Measurements from ENCODE around the gene BFSP1. TPM values are rescaled to one million over a fixed set of nuclear protein-coding genes. Genes with fewer than 3 reads are reported as not detected.

The BFSP1 gene
- total and polyA plus RNA-seq, 2 experiments from 2014 or later, result 2.0 to 2.3 TPM

- Histone ChIP-seq H3K4me2 (no peak overlapping the region), H3K27me3 (no peaks in the 10 kb centered on the region), H3K36me3 (replicated peaks; ENCODE audit: insufficient read depth, low read depth) (no peaks in the 10 kb centered on the region), H3K9me2 (replicated peaks; ENCODE audit: insufficient read depth) (no peaks in the 10 kb centered on the region), H3K4me1 (ENCODE audit: insufficient read depth) (no peaks in the 10 kb centered on the region), H3K9me3 (ENCODE audit: low read depth) (no peaks in the 10 kb centered on the region), H3K79me2 (no peaks in the 10 kb centered on the region), H4K20me1 (ENCODE audit: insufficient read depth, poor library complexity, severe bottlenecking) (no peaks in the 10 kb centered on the region), H2AFZ (no peak overlapping the region), H3K27ac (no peak overlapping the region), H3K4me3 (no peak overlapping the region)
- no peak for DNase-seq (ENCODE audit: low spot score)
- 63% methylated on average over 7 of the region's 7 CpGs for WGBS (ENCODE audit: low lambda C conversion rate, missing lambda C conversion rate)
- TF ChIP-seq CTCF (IDR thresholded peaks at IDR 0.05; ENCODE audit: poor library complexity), result no peak
- no peak for TF ChIP-seq EZH2phosphoT487 (IDR thresholded peaks at IDR 0.05; ENCODE audit: low read depth, severe bottlenecking, unreplicated experiment)
- no peak for TF ChIP-seq EZH2 (IDR thresholded peaks at IDR 0.05; ENCODE audit: borderline replicate concordance)
Observed at GRCh38 chr20:17519606-17520285, 11.4 kb downstream of the BFSP1 start.

- H3K9me3 ChIP-seq (ENCODE audit: low read depth), result no peaks in the 10 kb centered on the region
- no peaks in the 10 kb centered on the region for H4K20me1 ChIP-seq (ENCODE audit: insufficient read depth, poor library complexity, severe bottlenecking)
- H3K9me2 ChIP-seq (replicated peaks; ENCODE audit: insufficient read depth), result no peaks in the 10 kb centered on the region
- 84% methylated on average over 14 of the region's 14 CpGs for WGBS (ENCODE audit: low lambda C conversion rate, missing lambda C conversion rate)
- H3K4me3 ChIP-seq, result no peak overlapping the region
- H3K27ac ChIP-seq, result no peak overlapping the region
- H3K27me3 ChIP-seq, result no peaks in the 10 kb centered on the region
- H3K4me2 ChIP-seq, result no peak overlapping the region
- no peak overlapping the region for H2AFZ ChIP-seq
- H3K79me2 ChIP-seq, result no peaks in the 10 kb centered on the region
- TF ChIP-seq EZH2 (IDR thresholded peaks at IDR 0.05; ENCODE audit: borderline replicate concordance), result no peak
- TF ChIP-seq EZH2phosphoT487 (IDR thresholded peaks at IDR 0.05; ENCODE audit: low read depth, severe bottlenecking, unreplicated experiment), result no peak
- TF ChIP-seq CTCF (IDR thresholded peaks at IDR 0.05; ENCODE audit: poor library complexity), result no peak
- no peaks in the 10 kb centered on the region for H3K4me1 ChIP-seq (ENCODE audit: insufficient read depth)
- no peak for DNase-seq (ENCODE audit: low spot score)
- H3K36me3 ChIP-seq (replicated peaks; ENCODE audit: insufficient read depth, low read depth), result no peaks in the 10 kb centered on the region
Observed at GRCh38 chr20:17518339-17519052, 12.7 kb downstream of the BFSP1 start.

- 79% methylated on average over 3 of the region's 3 CpGs for WGBS (ENCODE audit: low lambda C conversion rate, missing lambda C conversion rate)
- DNase-seq (ENCODE audit: low spot score), result no peak
- Histone ChIP-seq H3K79me2 (no peaks in the 10 kb centered on the region), H3K4me2 (no peak overlapping the region), H3K27me3 (no peaks in the 10 kb centered on the region), H2AFZ (no peak overlapping the region), H3K27ac (no peak overlapping the region), H3K36me3 (replicated peaks; ENCODE audit: insufficient read depth, low read depth) (no peaks in the 10 kb centered on the region), H3K4me3 (no peak overlapping the region), H3K9me2 (replicated peaks; ENCODE audit: insufficient read depth) (no peaks in the 10 kb centered on the region), H3K4me1 (ENCODE audit: insufficient read depth) (no peaks in the 10 kb centered on the region), H4K20me1 (ENCODE audit: insufficient read depth, poor library complexity, severe bottlenecking) (no peaks in the 10 kb centered on the region), H3K9me3 (ENCODE audit: low read depth) (no peaks in the 10 kb centered on the region)
- TF ChIP-seq CTCF (IDR thresholded peaks at IDR 0.05; ENCODE audit: poor library complexity) (no peak), EZH2 (IDR thresholded peaks at IDR 0.05; ENCODE audit: borderline replicate concordance) (no peak), EZH2phosphoT487 (IDR thresholded peaks at IDR 0.05; ENCODE audit: low read depth, severe bottlenecking, unreplicated experiment) (no peak)
Observed at GRCh38 chr20:17515053-17515452, 16.1 kb downstream of the BFSP1 start.

Measured in hepatocyte (in vitro differentiated cells).